ENCODE data around the gene CD109.
"Not testable (repeated sequence)": the region's sequence is repeated elsewhere in the genome, so short reads cannot be mapped to it uniquely, and the experiment has no call there.

The CD109 gene

GRCh38 chr6:73688351-73688750 lies 7.7 kb upstream of the CD109 start:
- no peak for DNase-seq (ENCODE audit: low read depth)

GRCh38 chr6:73690056-73690455 lies 5.9 kb upstream of the CD109 start:
- DNase-seq (ENCODE audit: low read depth) = no peak

- no peak for DNase-seq (ENCODE audit: low read depth)
Observed at GRCh38 chr6:73691512-73691911, 4.5 kb upstream of the CD109 start.

- no peak for DNase-seq (ENCODE audit: low read depth)
Observed at GRCh38 chr6:73694711-73695411, 1.1 kb upstream of the CD109 start.

- DNase-seq (ENCODE audit: low read depth) = no peak
Observed at GRCh38 chr6:73696966-73697655, 1.1 kb downstream of the CD109 start.

GRCh38 chr6:73699676-73700459 lies 3.9 kb downstream of the CD109 start:
- no peak for DNase-seq (ENCODE audit: low read depth)

GRCh38 chr6:73702444-73702843 lies 6.4 kb downstream of the CD109 start:
- no peak for DNase-seq (ENCODE audit: low read depth)

GRCh38 chr6:73703466-73703865 lies 7.5 kb downstream of the CD109 start:
- DNase-seq (ENCODE audit: low read depth) = no peak

GRCh38 chr6:73704260-73704659 lies 8.3 kb downstream of the CD109 start:
- DNase-seq (ENCODE audit: low read depth) = peak; percentile 80

GRCh38 chr6:73704798-73705197 lies 8.8 kb downstream of the CD109 start:
- no peak for DNase-seq (ENCODE audit: low read depth)

GRCh38 chr6:73706971-73707370 lies 11.0 kb downstream of the CD109 start:
- DNase-seq (ENCODE audit: low read depth) = no peak

- no peak for DNase-seq (ENCODE audit: low read depth)
Observed at GRCh38 chr6:73710470-73710869, 14.5 kb downstream of the CD109 start.

GRCh38 chr6:73710948-73711347 lies 14.9 kb downstream of the CD109 start:
- no peak for DNase-seq (ENCODE audit: low read depth)

- DNase-seq (ENCODE audit: low read depth) = no peak
Observed at GRCh38 chr6:73712535-73713173, 16.7 kb downstream of the CD109 start.

- no peak for DNase-seq (ENCODE audit: low read depth)
Observed at GRCh38 chr6:73713426-73714147, 17.6 kb downstream of the CD109 start.

- DNase-seq (ENCODE audit: low read depth) = not testable (repeated sequence)
Observed at GRCh38 chr6:73715111-73715508, 19.1 kb downstream of the CD109 start.

GRCh38 chr6:73719046-73719445 lies 23.0 kb downstream of the CD109 start:
- no peak for DNase-seq (ENCODE audit: low read depth)

- no peak for DNase-seq (ENCODE audit: low read depth)
Observed at GRCh38 chr6:73722318-73723060, 26.5 kb downstream of the CD109 start.

- not testable (repeated sequence) for DNase-seq (ENCODE audit: low read depth)
Observed at GRCh38 chr6:73723480-73723879, 27.5 kb downstream of the CD109 start.

GRCh38 chr6:73724389-73724788 lies 28.4 kb downstream of the CD109 start:
- no peak for DNase-seq (ENCODE audit: low read depth)

GRCh38 chr6:73725192-73725591 lies 29.2 kb downstream of the CD109 start:
- not testable (repeated sequence) for DNase-seq (ENCODE audit: low read depth)

All from HS-27A (cell line).